C1 segment of cervical spinal cord (tissue), 14 donors: Measurements from ENCODE around the gene CRCP.
"Not testable (repeated sequence)": the region's sequence is repeated elsewhere in the genome, so short reads cannot be mapped to it uniquely, and the experiment has no call there.

ENCODE experiments used
- DNase-seq, 14 donors: peaks; one replicate each; lab custom pipeline; 2025; lab: John Stamatoyannopoulos, UW

Gene CRCP

DNA sequence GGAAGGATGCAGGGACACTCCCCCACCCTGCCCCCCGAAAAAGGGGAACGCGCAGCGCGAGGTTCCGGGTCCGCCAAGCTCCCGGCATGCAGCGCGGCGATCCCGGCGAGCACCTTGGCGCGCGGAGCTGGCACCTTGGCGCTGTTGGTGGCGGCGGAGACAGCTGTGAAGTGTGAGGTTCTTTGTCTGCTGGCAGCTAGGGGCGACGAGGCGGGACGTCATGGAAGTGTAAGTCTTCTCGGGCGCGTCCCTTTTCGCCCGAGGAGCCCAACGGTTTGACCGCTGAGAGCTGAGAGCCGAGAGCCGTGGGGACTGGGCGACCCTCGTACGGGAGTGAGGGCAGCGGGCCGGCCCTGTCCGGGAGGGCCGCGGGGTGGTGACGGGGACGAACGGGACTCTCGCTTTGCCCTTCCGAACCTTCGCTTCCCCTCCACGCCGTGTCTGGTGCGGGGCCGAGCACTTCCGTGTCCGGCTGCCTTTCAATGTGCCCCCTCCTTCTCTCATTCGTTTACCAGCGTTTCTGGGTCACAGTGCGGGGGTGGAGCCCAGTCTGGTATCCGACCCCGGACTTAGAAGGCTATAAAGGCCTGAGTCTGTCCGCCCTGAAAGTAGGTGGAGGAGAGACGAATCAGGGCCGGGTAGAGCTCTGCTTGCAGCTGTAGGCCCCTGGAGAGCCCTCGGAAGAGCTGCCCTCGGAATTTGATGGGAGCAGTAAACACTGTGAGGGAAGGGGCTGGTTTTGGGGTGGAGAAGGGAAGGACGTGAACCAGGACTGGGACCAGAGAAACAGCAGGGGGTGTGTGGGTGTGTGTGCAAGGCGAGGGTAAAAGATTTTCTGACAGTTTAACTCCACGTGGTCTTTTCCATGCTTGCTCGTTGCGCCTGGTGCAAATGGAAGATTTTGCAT, at the start of gene CRCP:
Gene CRCP (plus strand): TSS at position 105 of the 907 bp plus-strand sequence. CDS start 116 bp downstream, at position 221.
- peak in 13 of 14 donors; percentile 26 to 83 (median 76) for DNase-seq

DNA sequence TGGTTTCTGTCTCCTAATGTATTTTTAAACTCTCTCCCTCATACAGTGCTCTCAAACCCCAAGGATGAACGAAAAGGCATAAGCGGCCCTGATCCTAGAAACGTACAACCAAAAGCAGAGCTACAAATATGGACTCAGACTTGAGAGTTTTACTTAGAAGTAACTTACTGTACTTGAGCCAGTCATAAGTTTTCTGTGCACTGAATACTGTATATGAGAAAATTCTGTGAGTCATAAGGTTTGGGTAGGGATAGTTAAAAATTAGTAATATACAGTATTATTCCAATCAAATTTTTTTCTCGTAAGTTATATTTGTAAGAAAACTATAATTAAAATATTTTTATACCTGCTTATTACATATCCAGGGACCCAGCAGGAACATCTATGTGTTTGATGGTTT, 44.9 kb upstream of the CRCP start:
- no peak for DNase-seq

DNA sequence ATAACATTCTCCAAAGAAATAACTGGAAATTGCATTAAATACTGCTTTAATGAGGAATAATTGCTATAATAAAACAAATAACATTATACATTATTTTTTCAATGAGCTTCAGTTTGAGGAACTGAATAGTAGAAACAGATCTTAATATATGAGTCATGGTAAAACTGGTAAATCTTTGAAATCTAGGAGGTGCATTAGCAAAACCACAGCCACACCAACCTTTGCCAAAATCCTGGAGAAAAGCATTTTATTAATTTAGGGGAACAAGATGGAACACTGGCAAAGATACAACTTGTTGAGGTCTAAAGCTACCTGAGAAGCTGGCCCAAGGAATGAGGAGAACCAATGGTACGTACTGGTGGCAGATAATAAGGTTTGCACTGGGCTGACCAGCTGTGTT, 44.4 kb upstream of the CRCP start:
- DNase-seq, result no peak

DNA sequence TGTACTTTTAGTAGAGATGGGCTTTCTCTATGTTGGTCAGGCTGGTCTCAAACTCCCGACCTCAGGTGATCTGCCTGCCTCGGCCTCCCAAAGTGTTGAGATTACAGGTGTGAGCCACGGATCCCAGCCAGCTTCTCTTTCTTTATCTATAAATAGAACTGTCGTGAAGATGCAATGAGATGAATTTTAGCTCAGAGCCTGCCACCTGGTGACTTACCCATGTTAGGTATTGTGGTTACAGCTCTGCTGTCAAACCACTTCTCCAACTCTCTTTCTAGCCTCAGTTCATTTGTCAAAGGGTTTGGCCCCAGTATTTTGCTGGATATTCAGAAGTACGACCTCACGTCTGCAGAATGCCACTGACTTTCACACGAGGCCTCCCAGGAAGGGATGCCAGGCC, 42.4 kb upstream of the CRCP start:
- not testable (repeated sequence) for DNase-seq

DNA sequence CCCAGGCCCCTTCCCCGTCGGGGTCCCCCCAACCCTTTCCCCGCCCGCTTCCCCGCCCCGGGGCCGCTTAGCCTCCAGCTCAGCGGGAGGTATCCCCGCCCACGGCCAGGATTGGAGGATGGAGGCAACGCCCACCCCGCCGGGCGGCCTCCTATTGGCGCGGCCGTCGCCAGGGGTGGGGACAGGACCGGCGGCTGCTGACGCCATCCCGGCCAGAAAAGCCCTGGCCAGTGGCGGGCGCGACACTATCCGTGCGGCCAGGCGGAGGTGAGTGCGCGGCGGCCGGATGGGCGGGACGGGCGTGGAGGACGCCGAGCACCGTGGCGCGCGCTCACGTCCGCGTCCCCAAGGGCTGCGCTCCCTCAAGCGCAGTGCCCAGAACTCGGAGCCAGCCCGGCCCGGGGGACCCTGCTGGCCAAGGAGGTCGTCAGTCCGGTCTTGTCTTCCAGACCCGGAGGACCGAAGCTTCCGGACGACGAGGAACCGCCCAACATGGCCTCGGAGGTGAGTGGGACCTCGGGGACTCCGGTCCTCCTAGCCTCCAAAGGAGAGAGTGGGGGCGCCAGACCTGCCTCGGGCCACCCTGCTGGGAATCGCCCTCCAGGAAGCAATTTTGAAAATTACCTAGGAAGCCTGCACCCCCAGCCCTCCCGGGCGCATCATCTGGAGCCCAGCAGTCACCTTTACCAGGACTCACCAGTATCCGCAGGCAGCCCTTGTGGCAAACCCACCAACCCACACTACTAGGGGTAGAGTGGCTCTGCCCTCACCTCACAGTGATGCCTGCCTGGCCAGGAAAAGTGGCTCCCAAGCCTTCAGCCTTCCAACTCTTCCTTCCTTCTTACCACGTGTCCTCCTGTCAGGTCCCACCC, 38.8 kb upstream of the CRCP start, which contains the start of gene ASL:
Gene ASL (plus strand): TSS at position 230 of the 872 bp plus-strand sequence. CDS start 263 bp downstream, at position 493.
- DNase-seq, result peak; percentile 52 to 93 (median 87)

DNA sequence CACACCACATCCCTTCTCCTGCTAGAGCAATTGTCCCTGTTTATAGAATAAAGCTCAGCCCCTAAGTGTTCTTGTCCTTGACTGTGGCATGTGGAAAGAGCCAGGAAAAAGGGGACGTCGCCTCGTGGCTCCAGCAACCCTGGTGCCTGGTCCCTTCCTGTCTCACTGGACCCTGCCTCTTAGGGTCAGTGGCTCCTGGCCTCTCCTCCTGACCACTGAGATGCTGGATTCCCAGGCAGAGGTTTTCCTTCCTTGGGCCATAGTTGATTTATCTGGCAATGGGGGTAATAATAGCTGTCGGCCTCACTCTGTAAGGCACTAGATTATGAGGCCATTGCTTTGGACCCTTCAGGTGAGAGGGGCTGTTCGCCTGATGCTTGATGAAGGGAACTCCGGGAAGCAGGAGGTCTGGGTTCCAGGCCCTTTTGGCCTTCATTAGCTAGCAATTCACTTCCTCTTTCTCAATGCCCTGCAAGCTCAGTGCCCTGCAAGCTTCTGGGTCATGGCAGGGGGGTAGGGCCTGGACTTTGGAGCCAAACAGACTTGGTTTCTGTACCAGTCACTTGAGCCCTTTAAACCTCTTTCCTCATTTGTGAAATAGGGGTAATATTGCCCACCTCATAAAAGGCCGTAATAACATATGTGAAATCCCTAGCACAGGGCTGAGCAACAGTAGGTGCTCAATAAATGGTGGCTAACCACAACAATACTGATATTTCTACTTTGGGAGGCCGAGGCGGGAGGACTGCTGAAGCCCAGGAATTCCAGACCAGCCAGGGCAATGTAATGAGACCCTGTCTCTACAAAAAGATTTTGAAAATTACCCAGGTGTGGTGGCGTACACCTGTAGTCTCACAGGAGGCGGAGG, 38.0 kb upstream of the CRCP start:
- peak in 1 of 14 donors; percentile 5 for DNase-seq

DNA sequence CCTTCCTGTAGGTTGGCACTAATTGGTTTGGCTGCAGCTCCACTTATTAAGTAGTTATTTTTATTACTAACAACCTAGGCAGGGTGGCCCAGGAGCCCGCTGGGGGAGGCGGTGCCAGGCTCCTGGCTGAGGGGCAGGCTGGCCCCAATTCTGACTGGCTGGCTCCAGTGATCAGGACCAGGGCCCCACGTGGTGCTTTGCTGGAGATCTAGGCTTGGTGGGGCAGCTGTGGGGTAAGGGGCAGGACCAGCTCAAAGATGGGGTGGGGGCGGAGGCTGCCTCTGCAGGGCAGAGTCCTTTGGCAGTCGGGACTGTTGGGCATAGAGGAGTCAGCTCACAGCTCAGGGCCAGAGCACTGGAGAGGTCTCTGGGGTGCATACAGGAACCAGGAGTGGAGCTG, 36.6 kb upstream of the CRCP start:
- no peak for DNase-seq

DNA sequence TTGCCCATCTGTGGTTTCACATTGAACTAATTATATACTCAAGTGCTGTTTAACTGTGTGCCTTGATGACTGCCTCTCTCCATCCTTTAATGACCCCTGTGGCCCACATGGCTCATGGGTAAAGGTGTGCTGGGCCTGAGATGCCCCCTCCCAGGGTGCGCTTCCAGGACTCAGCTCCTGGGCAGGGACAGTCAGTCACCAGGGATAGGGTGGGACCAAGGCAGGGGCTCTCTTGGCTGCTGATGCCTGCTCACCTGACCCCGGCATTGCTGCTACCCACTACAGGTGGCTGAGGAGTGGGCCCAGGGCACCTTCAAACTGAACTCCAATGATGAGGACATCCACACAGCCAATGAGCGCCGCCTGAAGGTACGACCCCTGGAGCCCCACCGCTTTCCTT, 32.6 kb upstream of the CRCP start:
- no peak for DNase-seq

DNA sequence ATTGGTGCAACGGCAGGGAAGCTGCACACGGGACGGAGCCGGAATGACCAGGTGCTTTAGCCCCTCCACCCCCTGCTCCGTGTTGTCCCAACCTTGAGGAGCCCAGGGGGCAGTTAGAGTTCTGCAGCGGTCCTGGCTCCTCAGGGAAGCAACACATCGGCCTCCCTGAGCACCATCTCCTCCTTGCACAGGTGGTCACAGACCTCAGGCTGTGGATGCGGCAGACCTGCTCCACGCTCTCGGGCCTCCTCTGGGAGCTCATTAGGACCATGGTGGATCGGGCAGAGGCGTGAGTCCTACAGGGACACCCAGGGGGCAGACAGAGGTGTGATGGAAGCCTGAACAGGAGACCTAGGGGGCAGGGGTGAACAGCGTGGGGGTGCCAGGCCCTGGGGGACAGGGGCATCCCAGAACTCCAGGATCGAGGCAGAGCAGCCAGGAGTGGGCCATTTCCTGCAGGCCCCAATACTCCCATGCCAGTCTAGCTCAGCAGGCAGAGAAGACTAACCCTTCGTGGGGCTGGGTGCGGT, 31.7 kb upstream of the CRCP start:
- DNase-seq, result no peak

DNA sequence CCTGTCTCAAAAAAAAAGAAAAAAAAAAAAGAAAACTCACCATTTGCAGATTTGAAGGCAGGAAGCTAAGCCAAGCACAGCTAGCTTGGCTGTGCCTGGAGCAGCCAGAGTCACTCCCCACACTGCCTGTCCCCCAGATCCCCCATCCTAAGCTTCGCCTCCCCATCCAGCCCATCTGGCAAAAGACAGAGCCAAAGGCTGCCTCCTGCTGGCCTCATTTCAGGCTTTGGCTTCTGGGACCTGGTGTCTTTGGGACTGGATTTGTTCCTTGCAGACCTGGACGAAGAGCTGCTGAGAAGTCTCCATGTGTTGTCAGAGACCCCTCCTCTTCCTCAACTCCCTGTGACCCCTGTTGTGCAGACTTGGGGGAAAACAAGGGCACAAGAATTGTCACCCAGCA, 31.0 kb upstream of the CRCP start:
- no peak for DNase-seq

DNA sequence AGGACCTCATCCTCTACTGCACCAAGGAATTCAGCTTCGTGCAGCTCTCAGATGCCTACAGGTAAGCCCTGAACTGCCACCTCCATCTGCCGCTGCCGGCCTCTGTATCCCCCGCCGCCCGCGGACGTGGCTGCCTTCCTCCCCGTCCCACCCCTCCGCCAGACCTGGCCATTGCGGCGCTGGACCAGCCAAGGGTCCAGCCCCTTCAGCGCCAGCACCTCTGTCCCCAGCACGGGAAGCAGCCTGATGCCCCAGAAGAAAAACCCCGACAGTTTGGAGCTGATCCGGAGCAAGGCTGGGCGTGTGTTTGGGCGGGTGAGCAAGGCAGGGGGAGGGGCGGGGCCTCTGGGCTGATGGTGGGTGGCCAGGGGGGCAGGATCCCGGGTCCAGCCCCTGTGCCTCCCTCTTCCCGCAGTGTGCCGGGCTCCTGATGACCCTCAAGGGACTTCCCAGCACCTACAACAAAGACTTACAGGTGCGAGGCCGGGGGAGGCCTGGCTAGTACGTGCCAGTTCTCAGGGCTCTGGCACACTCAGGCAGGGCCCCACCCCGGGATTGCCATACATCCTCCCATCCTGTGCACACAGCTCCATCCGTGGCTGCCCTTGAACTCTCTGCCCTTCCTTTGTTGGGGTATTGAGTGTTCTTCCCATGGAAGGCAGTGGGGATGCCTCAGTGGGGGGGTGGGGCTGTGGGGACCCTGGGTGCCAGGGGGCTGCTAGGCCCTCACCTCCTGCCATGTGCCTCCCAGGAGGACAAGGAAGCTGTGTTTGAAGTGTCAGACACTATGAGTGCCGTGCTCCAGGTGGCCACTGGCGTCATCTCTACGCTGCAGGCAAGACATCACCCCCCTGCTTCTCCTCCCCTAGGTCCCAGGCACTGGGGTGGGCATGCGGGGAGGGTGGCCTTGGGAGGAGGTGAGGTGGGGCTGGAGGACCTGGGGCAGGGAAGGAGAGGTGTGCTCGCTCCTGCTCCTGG, 25.5 kb upstream of the CRCP start:
- no peak for DNase-seq

DNA sequence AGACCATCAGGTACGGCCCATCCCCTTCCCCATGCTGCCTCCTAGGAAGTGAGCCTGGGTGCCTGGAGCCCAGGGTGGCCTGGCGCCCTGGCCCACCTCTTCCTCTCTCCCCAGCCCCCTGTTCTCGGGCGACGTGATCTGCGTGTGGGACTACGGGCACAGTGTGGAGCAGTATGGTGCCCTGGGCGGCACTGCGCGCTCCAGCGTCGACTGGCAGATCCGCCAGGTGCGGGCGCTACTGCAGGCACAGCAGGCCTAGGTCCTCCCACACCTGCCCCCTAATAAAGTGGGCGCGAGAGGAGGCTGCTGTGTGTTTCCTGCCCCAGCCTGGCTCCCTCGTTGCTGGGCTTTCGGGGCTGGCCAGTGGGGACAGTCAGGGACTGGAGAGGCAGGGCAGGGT, 22.0 kb upstream of the CRCP start:
- no peak for DNase-seq

DNA sequence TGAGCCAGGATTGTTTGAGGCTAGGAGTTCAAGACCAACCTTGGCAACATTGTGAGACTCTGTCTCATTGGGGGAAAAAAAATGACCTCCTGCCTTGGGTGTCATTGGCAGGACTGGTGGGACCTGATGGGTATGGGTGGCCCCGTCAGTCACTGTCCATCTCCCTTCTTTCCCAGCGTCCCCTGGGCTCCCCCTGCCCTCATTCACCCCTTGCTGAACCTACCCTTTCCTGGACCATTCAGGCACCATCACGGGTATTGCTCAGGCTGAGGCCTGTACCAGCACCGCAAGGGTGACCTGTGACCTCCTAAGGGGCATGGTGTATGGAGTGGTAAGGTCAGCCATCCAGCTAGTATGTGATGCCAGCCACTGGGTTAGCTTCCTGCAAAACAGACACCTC, 19.6 kb upstream of the CRCP start:
- DNase-seq, result no peak

DNA sequence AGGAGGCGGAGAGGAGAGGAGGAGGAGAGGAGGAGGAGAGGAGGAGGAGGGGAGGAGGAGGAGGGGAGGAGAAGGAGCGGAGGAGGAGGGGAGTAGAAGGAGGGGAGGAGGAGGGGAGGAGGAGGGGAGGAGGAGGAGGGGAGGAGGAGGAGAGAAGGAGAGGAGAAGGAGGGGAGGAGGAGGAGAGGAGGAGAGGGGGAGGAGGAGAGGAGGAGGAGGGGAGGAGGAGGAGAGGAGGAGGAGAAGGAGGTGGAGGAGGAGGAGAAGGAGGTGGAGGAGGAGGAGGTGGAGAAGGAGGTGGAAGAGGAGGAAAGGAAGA, 15.5 kb upstream of the CRCP start:
- peak in 1 of 14 donors; percentile 62 for DNase-seq

DNA sequence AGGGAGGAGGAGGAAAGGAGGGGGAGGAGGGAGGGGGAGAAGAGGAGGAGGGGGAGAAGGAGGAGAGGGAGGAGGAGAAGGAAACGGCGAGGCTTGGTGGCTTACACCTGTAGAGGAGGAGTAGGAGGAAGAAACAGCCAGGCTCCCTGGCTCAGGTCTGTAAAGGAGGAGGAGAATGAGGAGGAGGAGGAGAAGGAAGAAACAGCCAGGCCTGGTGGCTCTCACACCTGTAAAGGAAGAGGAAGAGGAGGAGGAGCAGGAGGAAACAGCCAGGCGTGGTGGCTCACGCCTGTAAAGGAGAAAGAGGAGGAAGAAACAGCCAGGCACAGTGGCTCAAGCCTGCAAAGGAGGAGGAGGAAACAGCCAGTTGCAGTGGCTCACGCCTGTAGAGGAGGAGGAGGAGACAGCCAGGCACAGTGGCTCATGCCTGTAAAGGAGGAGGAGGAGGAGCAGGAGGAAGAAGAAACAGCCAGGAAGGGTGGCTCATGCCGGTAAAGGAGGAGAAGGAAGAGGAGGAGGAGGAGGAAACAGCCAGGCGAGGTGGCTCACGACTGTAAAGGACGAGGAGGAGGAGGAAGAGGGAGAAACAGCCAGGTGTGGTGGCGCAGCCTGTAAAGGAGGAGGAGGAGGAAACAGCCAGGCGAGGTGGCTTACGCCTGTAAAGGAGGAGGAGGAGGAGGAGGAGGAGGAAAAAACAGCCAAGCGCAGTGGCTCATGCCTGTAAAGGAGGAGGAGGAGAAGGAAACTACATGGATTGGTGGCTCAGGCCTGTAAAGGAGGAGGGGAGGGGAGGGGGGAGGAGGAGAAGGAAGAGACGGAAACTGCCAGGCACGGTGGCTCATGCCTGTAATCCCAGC, 14.9 kb upstream of the CRCP start:
- peak in 9 of 14 donors; percentile 9 to 90 (median 35) for DNase-seq

DNA sequence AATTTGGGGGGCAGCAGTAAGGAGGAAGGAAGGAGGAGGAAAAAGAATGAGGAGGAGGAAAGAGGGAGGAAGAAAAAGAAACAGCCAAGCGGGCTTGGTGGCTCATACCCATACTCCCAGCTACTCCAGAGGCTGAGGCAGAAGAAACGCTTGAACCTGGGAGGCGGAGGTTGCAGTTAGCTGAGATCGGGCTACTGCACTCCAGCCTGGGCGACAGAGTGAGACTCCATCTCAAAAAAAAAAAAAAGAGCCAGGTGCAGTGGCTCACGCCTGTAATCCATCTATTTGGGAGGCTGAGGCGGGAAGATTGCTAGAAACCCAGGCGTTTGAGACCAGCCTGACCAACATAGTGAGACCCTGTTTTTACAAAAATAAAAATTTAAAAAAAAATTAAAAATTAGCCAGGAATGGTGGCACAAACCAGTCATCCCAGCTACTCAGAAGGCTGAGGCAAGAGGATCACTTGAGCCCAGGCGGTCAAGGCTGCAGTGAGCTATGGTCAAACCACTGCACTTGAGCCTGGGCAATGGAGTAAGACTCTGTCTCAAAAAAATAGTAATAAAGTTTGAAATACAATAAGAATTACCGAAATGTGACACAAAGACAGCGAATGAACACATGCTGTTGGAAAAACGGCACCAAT, 14.1 kb upstream of the CRCP start:
- DNase-seq, result no peak

DNA sequence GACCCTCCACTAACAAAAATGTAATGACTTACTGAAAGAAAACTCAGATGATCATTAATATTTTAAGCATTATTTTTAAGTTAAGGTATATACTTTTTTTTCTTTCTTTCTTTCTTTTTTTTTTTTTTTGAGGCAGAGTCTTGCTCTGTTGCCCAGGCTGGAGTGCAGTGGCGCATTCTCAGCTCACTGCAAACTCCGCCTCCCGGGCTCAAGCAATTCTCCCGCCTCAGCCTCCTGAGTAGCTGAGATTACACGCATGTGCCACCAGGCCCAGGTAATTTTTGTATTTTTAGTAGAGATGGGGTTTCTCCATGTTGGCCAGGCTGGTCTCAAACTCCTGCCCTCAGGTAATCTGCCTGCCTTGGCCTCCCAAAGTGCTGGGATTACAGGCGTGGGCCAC, 12.5 kb upstream of the CRCP start:
- not testable (repeated sequence) for DNase-seq

DNA sequence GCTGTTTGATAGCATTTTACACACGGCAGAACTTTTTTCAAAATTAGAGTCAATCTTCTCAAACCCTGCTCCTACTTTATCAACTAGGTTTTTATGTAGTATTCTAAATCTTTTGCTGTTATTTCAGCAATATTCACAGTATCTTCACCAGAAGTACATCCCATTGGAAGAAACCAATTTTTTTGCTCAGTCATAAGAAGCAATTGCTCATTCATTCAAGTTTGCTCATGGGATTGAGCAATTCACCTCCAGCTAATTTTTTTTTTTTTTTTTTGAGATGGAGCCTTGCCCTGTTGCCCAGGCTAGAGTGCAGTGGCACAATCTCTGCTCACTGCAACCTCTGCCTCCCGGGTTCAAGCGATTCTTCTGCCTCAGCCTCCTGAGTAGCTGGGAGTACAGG, 10.7 kb upstream of the CRCP start:
- not testable (repeated sequence) for DNase-seq
